ENCODE results near the gene PPCS. TPM values are rescaled to one million over a fixed set of nuclear protein-coding genes. Genes with fewer than 3 reads are reported as not detected.

PPCS gene
- total and polyA plus RNA-seq, 2 of the 8 experiments (the other 6 are each of a cell fraction or from before 2014, with no cell fraction given), result 24.5 to 35.3 TPM

DNA sequence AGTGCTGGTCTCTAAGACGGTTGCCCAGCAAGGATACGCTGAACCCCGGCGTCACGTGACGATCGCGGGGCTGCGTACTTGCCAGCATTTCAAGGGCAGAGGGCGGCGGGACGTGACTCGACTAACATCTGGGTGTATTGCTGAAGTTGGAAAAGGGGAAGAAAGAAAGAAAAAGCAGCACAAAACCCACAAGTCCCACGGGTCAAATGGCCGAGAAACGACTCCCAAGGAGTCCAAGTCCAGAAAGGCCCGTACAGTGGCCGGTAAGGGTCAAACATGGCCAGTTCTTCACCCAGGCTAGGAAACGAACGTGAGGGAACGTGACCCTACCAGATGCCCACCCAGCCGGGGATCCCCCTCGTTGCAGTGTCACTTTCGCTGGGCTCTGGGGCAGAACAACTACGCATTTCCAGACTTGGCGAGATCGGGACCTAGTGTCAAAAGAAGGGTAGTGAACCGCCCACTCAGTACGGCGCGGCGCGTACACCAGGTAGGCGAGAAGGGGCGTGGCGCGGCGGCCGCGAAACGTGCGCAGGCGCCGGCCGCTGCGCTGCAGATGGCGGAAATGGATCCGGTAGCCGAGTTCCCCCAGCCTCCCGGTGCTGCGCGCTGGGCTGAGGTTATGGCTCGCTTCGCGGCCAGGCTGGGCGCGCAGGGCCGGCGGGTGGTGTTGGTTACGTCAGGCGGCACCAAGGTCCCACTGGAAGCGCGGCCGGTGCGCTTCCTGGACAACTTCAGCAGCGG is at the start of gene PPCS, which contains the start of gene ZMYND12 (continued):
- TF ChIP-seq HDAC2 (IDR thresholded peaks at IDR 0.05; ENCODE audit: borderline replicate concordance in 1 of 2, low read depth in 2 of 2, low read length in 2 of 2) (peak in 1 of 2 experiments; percentile 84; a peak in 2 of 4 replicates), CREB1 (IDR thresholded peaks at IDR 0.05) (peak; percentile 32), CHD2 (IDR thresholded peaks at IDR 0.05; ENCODE audit: low read length) (no peak), SP1 (IDR thresholded peaks at IDR 0.05; ENCODE audit: low read depth, low read length) (no peak), ZNF274 (IDR thresholded peaks at IDR 0.05; ENCODE audit: borderline replicate concordance, extremely low read depth, low read length) (no peak), SRF (IDR thresholded peaks at IDR 0.05; ENCODE audit: low read depth, low read length) (no peak), SAP30 (IDR thresholded peaks at IDR 0.05; ENCODE audit: insufficient read depth, insufficient replicate concordance, low read length) (no peak), TBP (IDR thresholded peaks at IDR 0.05; ENCODE audit: low read depth, low read length) (peak; percentile 39; the same call in 1 of the 2 replicates), POLR2A (IDR thresholded peaks at IDR 0.05; ENCODE audit: control extremely low read depth in 1 of 2, low read depth in 2 of 2, low read length in 2 of 2) (peak; percentile 73 to 83)
- TF ChIP-seq, protein P1, sequence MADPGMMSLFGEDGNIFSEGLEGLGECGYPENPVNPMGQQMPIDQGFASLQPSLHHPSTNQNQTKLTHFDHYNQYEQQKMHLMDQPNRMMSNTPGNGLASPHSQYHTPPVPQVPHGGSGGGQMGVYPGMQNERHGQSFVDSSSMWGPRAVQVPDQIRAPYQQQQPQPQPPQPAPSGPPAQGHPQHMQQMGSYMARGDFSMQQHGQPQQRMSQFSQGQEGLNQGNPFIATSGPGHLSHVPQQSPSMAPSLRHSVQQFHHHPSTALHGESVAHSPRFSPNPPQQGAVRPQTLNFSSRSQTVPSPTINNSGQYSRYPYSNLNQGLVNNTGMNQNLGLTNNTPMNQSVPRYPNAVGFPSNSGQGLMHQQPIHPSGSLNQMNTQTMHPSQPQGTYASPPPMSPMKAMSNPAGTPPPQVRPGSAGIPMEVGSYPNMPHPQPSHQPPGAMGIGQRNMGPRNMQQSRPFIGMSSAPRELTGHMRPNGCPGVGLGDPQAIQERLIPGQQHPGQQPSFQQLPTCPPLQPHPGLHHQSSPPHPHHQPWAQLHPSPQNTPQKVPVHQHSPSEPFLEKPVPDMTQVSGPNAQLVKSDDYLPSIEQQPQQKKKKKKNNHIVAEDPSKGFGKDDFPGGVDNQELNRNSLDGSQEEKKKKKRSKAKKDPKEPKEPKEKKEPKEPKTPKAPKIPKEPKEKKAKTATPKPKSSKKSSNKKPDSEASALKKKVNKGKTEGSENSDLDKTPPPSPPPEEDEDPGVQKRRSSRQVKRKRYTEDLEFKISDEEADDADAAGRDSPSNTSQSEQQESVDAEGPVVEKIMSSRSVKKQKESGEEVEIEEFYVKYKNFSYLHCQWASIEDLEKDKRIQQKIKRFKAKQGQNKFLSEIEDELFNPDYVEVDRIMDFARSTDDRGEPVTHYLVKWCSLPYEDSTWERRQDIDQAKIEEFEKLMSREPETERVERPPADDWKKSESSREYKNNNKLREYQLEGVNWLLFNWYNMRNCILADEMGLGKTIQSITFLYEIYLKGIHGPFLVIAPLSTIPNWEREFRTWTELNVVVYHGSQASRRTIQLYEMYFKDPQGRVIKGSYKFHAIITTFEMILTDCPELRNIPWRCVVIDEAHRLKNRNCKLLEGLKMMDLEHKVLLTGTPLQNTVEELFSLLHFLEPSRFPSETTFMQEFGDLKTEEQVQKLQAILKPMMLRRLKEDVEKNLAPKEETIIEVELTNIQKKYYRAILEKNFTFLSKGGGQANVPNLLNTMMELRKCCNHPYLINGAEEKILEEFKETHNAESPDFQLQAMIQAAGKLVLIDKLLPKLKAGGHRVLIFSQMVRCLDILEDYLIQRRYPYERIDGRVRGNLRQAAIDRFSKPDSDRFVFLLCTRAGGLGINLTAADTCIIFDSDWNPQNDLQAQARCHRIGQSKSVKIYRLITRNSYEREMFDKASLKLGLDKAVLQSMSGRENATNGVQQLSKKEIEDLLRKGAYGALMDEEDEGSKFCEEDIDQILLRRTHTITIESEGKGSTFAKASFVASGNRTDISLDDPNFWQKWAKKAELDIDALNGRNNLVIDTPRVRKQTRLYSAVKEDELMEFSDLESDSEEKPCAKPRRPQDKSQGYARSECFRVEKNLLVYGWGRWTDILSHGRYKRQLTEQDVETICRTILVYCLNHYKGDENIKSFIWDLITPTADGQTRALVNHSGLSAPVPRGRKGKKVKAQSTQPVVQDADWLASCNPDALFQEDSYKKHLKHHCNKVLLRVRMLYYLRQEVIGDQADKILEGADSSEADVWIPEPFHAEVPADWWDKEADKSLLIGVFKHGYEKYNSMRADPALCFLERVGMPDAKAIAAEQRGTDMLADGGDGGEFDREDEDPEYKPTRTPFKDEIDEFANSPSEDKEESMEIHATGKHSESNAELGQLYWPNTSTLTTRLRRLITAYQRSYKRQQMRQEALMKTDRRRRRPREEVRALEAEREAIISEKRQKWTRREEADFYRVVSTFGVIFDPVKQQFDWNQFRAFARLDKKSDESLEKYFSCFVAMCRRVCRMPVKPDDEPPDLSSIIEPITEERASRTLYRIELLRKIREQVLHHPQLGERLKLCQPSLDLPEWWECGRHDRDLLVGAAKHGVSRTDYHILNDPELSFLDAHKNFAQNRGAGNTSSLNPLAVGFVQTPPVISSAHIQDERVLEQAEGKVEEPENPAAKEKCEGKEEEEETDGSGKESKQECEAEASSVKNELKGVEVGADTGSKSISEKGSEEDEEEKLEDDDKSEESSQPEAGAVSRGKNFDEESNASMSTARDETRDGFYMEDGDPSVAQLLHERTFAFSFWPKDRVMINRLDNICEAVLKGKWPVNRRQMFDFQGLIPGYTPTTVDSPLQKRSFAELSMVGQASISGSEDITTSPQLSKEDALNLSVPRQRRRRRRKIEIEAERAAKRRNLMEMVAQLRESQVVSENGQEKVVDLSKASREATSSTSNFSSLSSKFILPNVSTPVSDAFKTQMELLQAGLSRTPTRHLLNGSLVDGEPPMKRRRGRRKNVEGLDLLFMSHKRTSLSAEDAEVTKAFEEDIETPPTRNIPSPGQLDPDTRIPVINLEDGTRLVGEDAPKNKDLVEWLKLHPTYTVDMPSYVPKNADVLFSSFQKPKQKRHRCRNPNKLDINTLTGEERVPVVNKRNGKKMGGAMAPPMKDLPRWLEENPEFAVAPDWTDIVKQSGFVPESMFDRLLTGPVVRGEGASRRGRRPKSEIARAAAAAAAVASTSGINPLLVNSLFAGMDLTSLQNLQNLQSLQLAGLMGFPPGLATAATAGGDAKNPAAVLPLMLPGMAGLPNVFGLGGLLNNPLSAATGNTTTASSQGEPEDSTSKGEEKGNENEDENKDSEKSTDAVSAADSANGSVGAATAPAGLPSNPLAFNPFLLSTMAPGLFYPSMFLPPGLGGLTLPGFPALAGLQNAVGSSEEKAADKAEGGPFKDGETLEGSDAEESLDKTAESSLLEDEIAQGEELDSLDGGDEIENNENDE (IDR thresholded peaks at IDR 0.05; ENCODE audit: insufficient replicate concordance, low read length), result no peak
